HG03439 (cell line): ENCODE results near the gene RASD1.

Source experiments
- ATAC-seq: cut with Tn5 transposase; IDR thresholded peaks from one replicate; pipeline ENCODE4 v1.9.1; 2021; ENCODE audit warnings: mild to moderate bottlenecking, moderate library complexity; ENCODE audit not compliant: unreplicated experiment

RASD1 gene

GRCh38 chr17:17527534-17527933, 31.3 kb upstream of the RASD1 start:
- no peak for ATAC-seq

GRCh38 chr17:17526369-17526768, 30.2 kb upstream of the RASD1 start:
- ATAC-seq = no peak

- no peak for ATAC-seq
Measured at GRCh38 chr17:17525956-17526355, 29.8 kb upstream of the RASD1 start.

GRCh38 chr17:17525311-17525710, 29.1 kb upstream of the RASD1 start:
- no peak for ATAC-seq

- no peak for ATAC-seq
Measured at GRCh38 chr17:17523731-17524490, 27.7 kb upstream of the RASD1 start.

GRCh38 chr17:17523001-17523730, 27.0 kb upstream of the RASD1 start:
- ATAC-seq = no peak

GRCh38 chr17:17520599-17521232, 24.5 kb upstream of the RASD1 start:
- ATAC-seq = no peak

GRCh38 chr17:17519886-17520285, 23.7 kb upstream of the RASD1 start:
- no peak for ATAC-seq

- no peak for ATAC-seq
Measured at GRCh38 chr17:17518951-17519350, 22.8 kb upstream of the RASD1 start.

- ATAC-seq = no peak
Measured at GRCh38 chr17:17518014-17518413, 21.8 kb upstream of the RASD1 start.

GRCh38 chr17:17516941-17517720, 20.9 kb upstream of the RASD1 start:
- no peak for ATAC-seq

GRCh38 chr17:17515934-17516930, 20.0 kb upstream of the RASD1 start:
- ATAC-seq = no peak

GRCh38 chr17:17514993-17515933, 19.1 kb upstream of the RASD1 start:
- no peak for ATAC-seq

GRCh38 chr17:17514361-17514992, 18.3 kb upstream of the RASD1 start:
- ATAC-seq = no peak

GRCh38 chr17:17513626-17514025, 17.4 kb upstream of the RASD1 start:
- ATAC-seq = no peak

- no peak for ATAC-seq
Measured at GRCh38 chr17:17512866-17513265, 16.7 kb upstream of the RASD1 start.

GRCh38 chr17:17511881-17512858, 16.0 kb upstream of the RASD1 start:
- no peak for ATAC-seq
